H1 (cell line): ENCODE measurements around the gene CST8. TPM values are rescaled to one million over a fixed set of nuclear protein-coding genes. Genes with fewer than 3 reads are reported as not detected.

Experiments
- ATF3 ChIP-seq: IDR thresholded peaks from 2 replicates; pipeline ENCODE4 v1.6.1; 2011; ENCODE audit warnings: low read depth, mild to moderate bottlenecking, low read length; ENCODE audit not compliant: insufficient read depth
- CHD1 ChIP-seq: IDR thresholded peaks from 2 replicates; pipeline ENCODE4 v1.6.1; 2012; ENCODE audit warnings: low read depth, low read length, improper control_type of control experiment
- EP300 ChIP-seq, 2 experiments: IDR thresholded peaks; 1 replicate in 1 of 2; 2 replicates in 1 of 2; pipeline ENCODE4 v1.6.1; 2011 to 2012; ENCODE audit warnings: low read depth in 2 of 2, low read length in 2 of 2, mild to moderate bottlenecking in 2 of 2, borderline replicate concordance in 1 of 2, inconsistent platforms in 1 of 2, moderate library complexity in 1 of 2
- HDAC6 ChIP-seq: IDR thresholded peaks from one replicate; pipeline ENCODE4 v1.7.1; 2012; ENCODE audit warnings: low read depth, mild to moderate bottlenecking, inconsistent platforms, low read length, moderate library complexity
- SIN3A ChIP-seq, 2 experiments: IDR thresholded peaks in 1 of 2; conservative IDR thresholded peaks in 1 of 2; 2 replicates each; pipeline ENCODE4 v1.6.1; 2011 to 2012; ENCODE audit warnings: low read length in 2 of 2, improper control_type of control experiment in 1 of 2, low read depth in 1 of 2, mild to moderate bottlenecking in 1 of 2
- SP4 ChIP-seq: IDR thresholded peaks from 2 replicates; pipeline ENCODE4 v1.6.1; 2012; ENCODE audit warnings: low read length, inconsistent platforms
- polyA plus RNA-seq, 7 experiments: library from polyadenylated mRNA; depleted of rRNA in 3 of 7; stranded (reverse) in 5 of 7; unstranded in 2 of 7; fragments of >200 nt in 5 of 7; fragments of 200-250 nt in 2 of 7; gene quantifications; 1 replicate in 5 of 7; 2 replicates in 1 of 7; 4 replicates in 1 of 7; pipeline versions ENCODE4 v1.2.1 to v1.2.3, GENCODE V29; 2011 to 2013; ENCODE audit warnings: missing spikeins in 2 of 7, mixed read lengths in 2 of 7
- total RNA-seq: library from RNA; stranded (reverse); fragmentation: NEBNext Ultra II Directional; extraction: Animal tissue kit (Norgen Biotek cat#: 25700); gene quantifications from 2 replicates; pipeline ENCODE4 v1.2.1, GENCODE V29; 2021

The CST8 gene
- total and polyA plus RNA-seq, 2 of the 8 experiments (the other 6 are each of a cell fraction or from before 2014, with no cell fraction given), result not detected

GRCh38 chr20:23490817-23491216 is at the start of gene CST8 (continued):
- TF ChIP-seq ATF3, result no peak
- no peak for TF ChIP-seq HDAC6
- no peak for TF ChIP-seq SIN3A (conservative IDR thresholded peaks at IDR 0.05 in 1 of 2, IDR thresholded peaks at IDR 0.05 in 1 of 2; ENCODE audit: low read depth in 1 of 2, low read length in 2 of 2)
- no peak for TF ChIP-seq CHD1
- no peak for TF ChIP-seq SP4
- no peak for TF ChIP-seq EP300 (IDR thresholded peaks at IDR 0.05; ENCODE audit: borderline replicate concordance in 1 of 2, low read depth in 2 of 2, low read length in 2 of 2)
- TF ChIP-seq, all 59 proteins: peak for 0
